ENCODE measurements around the gene CDC42EP4. TPM values are rescaled to one million over a fixed set of nuclear protein-coding genes. Genes with fewer than 3 reads are reported as not detected.
A peak's percentile ranks its signal among the peaks of the same experiment; 100 is the strongest.
"Not testable (repeated sequence)": the region's sequence is repeated elsewhere in the genome, so short reads cannot be mapped to it uniquely, and the experiment has no call there.

CDC42EP4 gene
- total RNA-seq, 1 donor from 2014 or later = 38.9 TPM

GRCh38 chr17:73278465-73279453 is 33.0 kb downstream of the CDC42EP4 start:
- DNase-seq = peak; percentile 81

GRCh38 chr17:73278049-73278464 is 33.7 kb downstream of the CDC42EP4 start:
- no peak for DNase-seq

- DNase-seq = no peak
These were observed 37.3 kb downstream of the CDC42EP4 start for GRCh38 chr17:73274490-73274889.

GRCh38 chr17:73272906-73273218 is 38.9 kb downstream of the CDC42EP4 start:
- DNase-seq = no peak

- DNase-seq = no peak
These were observed 40.7 kb downstream of the CDC42EP4 start for GRCh38 chr17:73271072-73271471.

- DNase-seq = no peak
These were observed 42.0 kb downstream of the CDC42EP4 start for GRCh38 chr17:73269791-73270190.

GRCh38 chr17:73269329-73269615 is 42.5 kb downstream of the CDC42EP4 start:
- no peak for DNase-seq

- no peak for DNase-seq
These were observed 43.0 kb downstream of the CDC42EP4 start for GRCh38 chr17:73268582-73269328.

- DNase-seq = peak; percentile 41
These were observed 43.9 kb downstream of the CDC42EP4 start for GRCh38 chr17:73267648-73268537.

- no peak for DNase-seq
These were observed 45.0 kb downstream of the CDC42EP4 start for GRCh38 chr17:73266796-73267195.

- DNase-seq = no peak
These were observed 45.9 kb downstream of the CDC42EP4 start for GRCh38 chr17:73265646-73266640.

- not testable (repeated sequence) for DNase-seq
These were observed 47.4 kb downstream of the CDC42EP4 start for GRCh38 chr17:73264448-73264847.

GRCh38 chr17:73262676-73263642 is 48.8 kb downstream of the CDC42EP4 start:
- peak; percentile 57 for DNase-seq

- DNase-seq = no peak
These were observed 49.7 kb downstream of the CDC42EP4 start for GRCh38 chr17:73261952-73262675.

GRCh38 chr17:73261617-73261951 is 50.2 kb downstream of the CDC42EP4 start, which contains the start of gene CPSF4L:
CPSF4L (minus strand) TSS chr17:73261880; CDS start chr17:73261818, 62 bp downstream.
- DNase-seq = no peak

GRCh38 chr17:73257516-73257915 is 54.3 kb downstream of the CDC42EP4 start:
- DNase-seq = no peak

GRCh38 chr17:73256220-73256619 is 55.6 kb downstream of the CDC42EP4 start:
- no peak for DNase-seq

GRCh38 chr17:73255671-73256181 is 56.1 kb downstream of the CDC42EP4 start:
- DNase-seq = peak; percentile 70

- DNase-seq = no peak
These were observed 59.9 kb downstream of the CDC42EP4 start for GRCh38 chr17:73251871-73252270.

All from tongue (tissue), 2 donors.